Measurements from ENCODE around the gene CTBP2. TPM values are rescaled to one million over a fixed set of nuclear protein-coding genes. Genes with fewer than 3 reads are reported as not detected.

Gene CTBP2
- polyA plus RNA-seq, 1 donor (not counting 4 experiments of a cell fraction or from before 2014, with no cell fraction given), result 76.0 TPM

GRCh38 chr10:125026974-125027735 is 133.2 kb downstream of the CTBP2 start:
- peaks cover 20% of the 10 kb centered on the region for H4K20me1 ChIP-seq (ENCODE audit: control insufficient read depth, extremely low read depth, insufficient read depth, low read length)
- H3K36me3 ChIP-seq (ENCODE audit: control insufficient read depth in 2 of 2, extremely low read depth in 1 of 2, insufficient read depth in 2 of 2, low read length in 2 of 2), result peaks cover 15 to 25% of the 10 kb centered on the region in 2 experiments
- no peak overlapping the region for H2AFZ ChIP-seq (ENCODE audit: control insufficient read depth, low read length)
- no peaks in the 10 kb centered on the region for H3K4me1 ChIP-seq (ENCODE audit: control insufficient read depth, extremely low read depth, insufficient read depth, low read length)
- H3K27ac ChIP-seq (ENCODE audit: control insufficient read depth, insufficient read depth, low read length), result no peak overlapping the region
- H3K9me3 ChIP-seq (ENCODE audit: control insufficient read depth, low read depth, low read length), result no peaks in the 10 kb centered on the region
- no peak for DNase-seq (ENCODE audit: low read depth, low spot score)
- no peak overlapping the region for H3K4me2 ChIP-seq (ENCODE audit: control insufficient read depth, extremely low read depth, insufficient read depth, low read depth, low read length)
- H3K9ac ChIP-seq (ENCODE audit: control insufficient read depth, extremely low read depth, insufficient read depth, low read length), result no peak overlapping the region
- no peak for FAIRE-seq
- no peaks in the 10 kb centered on the region for H3K27me3 ChIP-seq (ENCODE audit: control insufficient read depth, extremely low read depth, insufficient read depth, low read length)
- no peak overlapping the region for H3K4me3 ChIP-seq (ENCODE audit: control insufficient read depth in 2 of 3, extremely low read depth in 1 of 3, insufficient read depth in 2 of 3, low read depth in 1 of 3, low read length in 3 of 3)
- TF ChIP-seq EZH2 (IDR thresholded peaks at IDR 0.05; ENCODE audit: low read length) (no peak), CTCF (optimal IDR thresholded peaks at IDR 0.05 in 1 of 3, IDR thresholded peaks at IDR 0.05 in 1 of 3, conservative IDR thresholded peaks at IDR 0.05 in 1 of 3; ENCODE audit: extremely low read depth in 1 of 3, insufficient read depth in 2 of 3, low read length in 3 of 3) (no peak)
- H3K79me2 ChIP-seq (ENCODE audit: control insufficient read depth, insufficient read depth, low read length), result peaks cover 87% of the 10 kb centered on the region
- no peaks in the 10 kb centered on the region for H3K9me1 ChIP-seq (ENCODE audit: control insufficient read depth, extremely low read depth, insufficient read depth, low read length)
- dilution Hi-C loops (cut with MboI; ENCODE audit: extremely low pct_ligation_motif_present, low sequenced_read_pairs), result no loop called here

- FAIRE-seq, result no peak
Measured at GRCh38 chr10:125026036-125026931, 134.1 kb downstream of the CTBP2 start.

More at GRCh38 chr10:125026036-125026931, 134.1 kb downstream of the CTBP2 start:
- Histone ChIP-seq H3K9me3 (ENCODE audit: control insufficient read depth, low read depth, low read length) (no peaks in the 10 kb centered on the region), H3K9ac (ENCODE audit: control insufficient read depth, extremely low read depth, insufficient read depth, low read length) (no peak overlapping the region), H3K9me1 (ENCODE audit: control insufficient read depth, extremely low read depth, insufficient read depth, low read length) (no peaks in the 10 kb centered on the region), H4K20me1 (ENCODE audit: control insufficient read depth, extremely low read depth, insufficient read depth, low read length) (peaks cover 20% of the 10 kb centered on the region), H3K4me2 (ENCODE audit: control insufficient read depth, extremely low read depth, insufficient read depth, low read depth, low read length) (no peak overlapping the region), H3K27ac (ENCODE audit: control insufficient read depth, insufficient read depth, low read length) (no peak overlapping the region), H3K36me3 (ENCODE audit: control insufficient read depth in 2 of 2, extremely low read depth in 1 of 2, insufficient read depth in 2 of 2, low read length in 2 of 2) (peaks cover 14 to 22% of the 10 kb centered on the region in 2 experiments), H3K27me3 (ENCODE audit: control insufficient read depth, extremely low read depth, insufficient read depth, low read length) (no peaks in the 10 kb centered on the region), H3K4me1 (ENCODE audit: control insufficient read depth, extremely low read depth, insufficient read depth, low read length) (no peaks in the 10 kb centered on the region), H3K4me3 (ENCODE audit: control insufficient read depth in 2 of 3, extremely low read depth in 1 of 3, insufficient read depth in 2 of 3, low read depth in 1 of 3, low read length in 3 of 3) (no peak overlapping the region), H2AFZ (ENCODE audit: control insufficient read depth, low read length) (no peak overlapping the region), H3K79me2 (ENCODE audit: control insufficient read depth, insufficient read depth, low read length) (peaks cover 87% of the 10 kb centered on the region)
- no peak for DNase-seq (ENCODE audit: low read depth, low spot score)
- no peak for TF ChIP-seq EZH2 (IDR thresholded peaks at IDR 0.05; ENCODE audit: low read length)
- TF ChIP-seq CTCF (optimal IDR thresholded peaks at IDR 0.05 in 1 of 3, IDR thresholded peaks at IDR 0.05 in 1 of 3, conservative IDR thresholded peaks at IDR 0.05 in 1 of 3; ENCODE audit: extremely low read depth in 1 of 3, insufficient read depth in 2 of 3, low read length in 3 of 3), result no peak
- dilution Hi-C loops (cut with MboI; ENCODE audit: extremely low pct_ligation_motif_present, low sequenced_read_pairs), result no loop called here

All from keratinocyte (primary cell).